HT1080 (cell line): Measurements from ENCODE around the gene INSC. TPM values are rescaled to one million over a fixed set of nuclear protein-coding genes. Genes with fewer than 3 reads are reported as not detected.

Experiments used
- DNase-seq: peaks from one replicate; pipeline ENCODE4 v3.0.0-alpha.2; 2015; ENCODE audit warnings: low read depth
- total RNA-seq: library from RNA; depleted of rRNA; stranded (reverse); fragments of >200 nt; shearing (Covaris generic); gene quantifications from 2 replicates; pipeline ENCODE4 v1.2.3, GENCODE V29; 2014

INSC gene
- total RNA-seq, 1 experiment from 2014 or later: 4.0 TPM

DNA sequence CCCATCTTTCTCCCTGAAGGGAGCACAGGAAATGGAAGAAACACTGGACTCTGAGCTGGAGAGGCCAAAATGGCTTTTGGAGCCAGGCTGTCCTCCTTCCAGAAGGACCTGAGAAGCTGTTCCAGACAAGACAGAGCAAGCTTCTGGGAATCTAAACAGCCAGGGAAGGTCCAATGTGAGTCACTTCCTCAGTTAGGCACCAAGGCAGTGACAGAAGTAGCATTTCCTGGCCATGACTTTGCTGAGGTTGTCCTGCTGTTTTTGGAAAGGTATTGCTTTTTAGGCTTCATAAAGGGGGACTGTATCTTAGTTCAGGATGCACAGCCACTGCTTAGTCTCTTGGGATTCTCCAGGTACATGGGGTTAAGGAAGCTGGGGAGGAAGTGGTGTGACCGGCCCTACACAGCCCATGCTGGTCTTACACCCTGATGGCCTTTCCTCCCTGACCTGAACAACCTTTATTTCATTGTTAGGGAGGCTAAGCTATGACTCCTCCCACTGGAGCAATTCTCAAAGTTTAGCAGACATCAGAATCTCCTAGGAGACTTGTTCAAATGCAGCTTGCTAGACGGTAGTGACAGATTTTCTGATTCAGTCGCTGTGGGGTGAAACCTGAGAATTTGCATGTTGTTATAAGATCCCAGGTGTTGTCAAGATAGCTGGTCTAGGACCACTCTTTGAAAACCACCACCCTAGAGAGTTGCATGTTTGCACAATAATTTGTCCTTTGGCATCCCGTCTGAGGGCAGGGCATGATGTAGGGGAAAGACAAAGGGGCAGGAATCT, 6.8 kb upstream of the INSC start:
- DNase-seq: peak; percentile 77

DNA sequence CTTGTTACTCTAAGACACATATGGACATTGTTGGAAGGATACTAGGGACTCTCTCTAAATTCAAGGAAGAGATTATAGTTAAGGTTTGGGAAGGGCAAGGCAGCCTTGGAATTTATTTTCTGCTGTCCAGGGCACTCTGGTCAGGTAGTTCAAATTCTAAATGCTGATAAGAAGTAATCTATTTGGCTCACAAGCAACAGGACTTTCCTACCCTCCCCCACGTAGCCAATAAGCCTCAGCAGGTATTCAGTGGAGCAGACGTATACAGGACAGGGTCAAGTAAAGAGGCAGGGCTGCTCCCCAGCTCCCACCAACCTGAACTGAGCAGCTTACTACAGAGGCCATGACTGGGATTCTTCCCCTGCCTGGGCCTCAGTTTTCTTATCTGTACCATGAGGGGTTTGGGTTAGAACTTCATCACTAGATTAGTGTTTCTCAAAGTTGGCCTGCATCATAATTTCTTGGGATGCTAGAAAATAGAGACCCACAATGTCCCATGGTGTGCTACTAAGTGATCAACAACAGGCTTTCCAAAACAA, 6.1 kb upstream of the INSC start:
- no peak for DNase-seq

DNA sequence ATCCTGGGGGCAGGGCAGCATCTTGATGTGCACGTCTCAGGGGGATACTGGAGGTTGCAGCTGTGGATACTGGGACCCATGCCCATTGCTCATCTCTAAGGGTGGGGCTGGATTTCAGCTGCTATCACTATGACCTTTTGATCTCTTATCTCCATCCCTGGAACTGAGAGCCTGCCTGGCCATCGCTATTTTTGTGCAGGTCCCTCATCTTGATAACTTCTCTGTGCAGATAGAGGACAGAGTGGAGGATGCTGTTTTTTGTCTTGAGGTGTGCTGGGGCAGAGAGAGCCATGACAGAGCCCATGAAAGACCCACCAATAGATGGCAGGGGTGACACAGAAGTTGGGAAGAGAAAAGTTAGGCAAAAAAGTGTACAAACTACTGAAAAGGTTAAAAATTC, 5.1 kb upstream of the INSC start:
- DNase-seq: no peak

DNA sequence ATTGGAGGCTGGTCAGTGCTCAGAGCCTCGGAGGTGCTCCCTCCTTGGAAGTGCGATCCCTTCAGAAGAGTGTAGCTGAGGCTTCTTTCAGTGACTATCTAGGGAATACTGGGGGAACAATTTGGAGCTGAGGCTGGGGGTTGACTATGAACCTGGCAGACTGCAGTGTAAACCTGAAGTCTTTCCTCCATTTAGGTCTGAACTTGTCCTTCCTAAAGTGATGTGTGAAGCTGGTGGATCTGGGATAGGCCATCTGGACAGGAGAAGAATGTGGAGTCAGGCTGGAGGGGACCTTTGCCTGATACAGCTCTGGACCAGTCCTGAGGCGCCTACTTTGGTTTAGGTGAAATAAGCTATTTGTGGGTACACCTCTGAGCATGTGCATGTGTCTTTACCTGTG, 3.5 kb upstream of the INSC start:
- no peak for DNase-seq

DNA sequence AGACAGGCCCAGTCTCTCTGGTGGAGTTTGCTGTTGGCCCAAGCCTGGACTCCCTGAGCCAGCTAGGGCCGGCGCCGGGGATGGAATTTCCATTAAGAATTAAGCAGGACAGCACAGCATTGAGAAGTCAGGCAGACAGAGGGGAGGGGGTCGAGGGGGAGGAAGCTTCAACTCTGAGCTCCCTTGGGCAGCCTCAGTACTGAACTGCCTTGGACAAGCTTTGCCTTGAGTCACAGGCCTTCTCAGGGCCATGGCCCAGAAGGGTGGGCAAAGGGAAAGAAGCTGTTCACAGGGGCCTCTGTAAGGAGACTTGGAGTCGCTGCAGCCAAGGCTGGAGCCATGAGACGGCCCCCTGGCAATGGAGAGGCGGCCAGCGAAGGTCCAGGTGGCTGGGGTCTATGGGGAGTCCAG, 2.6 kb upstream of the INSC start:
- no peak for DNase-seq

DNA sequence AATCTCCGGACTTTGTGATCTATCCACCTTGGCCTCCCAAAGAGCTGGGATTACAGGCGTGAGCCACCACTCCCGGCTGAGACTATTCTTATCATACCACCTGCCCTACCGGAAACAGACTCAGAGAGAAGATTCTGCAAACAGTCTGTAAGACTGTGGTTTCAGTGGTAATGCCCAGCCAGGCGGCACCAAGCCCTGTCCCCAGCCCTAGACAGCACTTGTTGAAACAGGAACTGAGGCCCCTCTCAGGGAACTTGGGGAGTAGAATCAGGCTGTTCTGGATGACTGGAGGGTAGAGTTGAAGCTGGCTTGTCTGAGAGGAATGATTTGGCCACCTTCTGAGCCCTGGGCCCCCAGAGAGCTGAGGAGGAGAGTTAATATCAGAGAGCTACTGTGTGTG, 1.3 kb upstream of the INSC start:
- DNase-seq: peak; percentile 44

DNA sequence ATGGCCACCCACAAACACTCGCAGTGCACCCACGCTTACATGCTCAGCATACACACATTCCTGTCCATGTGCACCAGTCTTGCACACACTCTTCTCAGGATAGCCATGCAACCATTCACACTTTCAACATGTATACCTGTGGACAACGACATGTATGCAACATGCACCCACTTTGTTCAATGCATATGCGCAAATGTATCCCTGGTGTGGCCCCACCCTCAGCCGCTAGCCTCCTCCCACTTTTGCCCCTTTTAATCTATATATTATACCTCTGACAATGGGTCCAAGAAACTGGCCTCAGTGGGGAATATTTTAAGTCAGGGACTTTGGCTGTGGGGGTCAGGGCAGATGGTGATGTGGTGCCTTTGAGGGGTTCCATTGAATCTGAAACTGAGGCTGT, 963 bp downstream of the INSC start:
- DNase-seq: no peak

DNA sequence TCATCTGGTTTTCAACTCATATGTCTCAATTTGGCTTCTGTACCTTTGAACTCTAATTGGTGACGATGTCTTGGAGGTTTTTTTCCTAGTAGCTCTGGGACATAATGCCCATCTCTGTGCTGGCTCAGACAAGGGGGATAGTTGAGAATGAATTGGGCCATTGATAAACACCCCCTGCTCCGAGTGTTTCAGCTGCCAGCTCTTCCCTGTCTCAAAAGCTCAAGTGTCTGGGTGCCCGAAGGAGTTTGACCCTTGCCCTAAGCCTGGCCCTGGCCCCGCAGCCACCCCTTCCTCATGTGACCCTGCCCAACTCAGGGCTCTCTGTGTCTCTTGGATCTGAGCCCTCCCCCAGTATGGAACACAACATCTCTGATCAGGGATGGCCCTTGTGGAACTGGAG, 3.0 kb downstream of the INSC start:
- DNase-seq: no peak

DNA sequence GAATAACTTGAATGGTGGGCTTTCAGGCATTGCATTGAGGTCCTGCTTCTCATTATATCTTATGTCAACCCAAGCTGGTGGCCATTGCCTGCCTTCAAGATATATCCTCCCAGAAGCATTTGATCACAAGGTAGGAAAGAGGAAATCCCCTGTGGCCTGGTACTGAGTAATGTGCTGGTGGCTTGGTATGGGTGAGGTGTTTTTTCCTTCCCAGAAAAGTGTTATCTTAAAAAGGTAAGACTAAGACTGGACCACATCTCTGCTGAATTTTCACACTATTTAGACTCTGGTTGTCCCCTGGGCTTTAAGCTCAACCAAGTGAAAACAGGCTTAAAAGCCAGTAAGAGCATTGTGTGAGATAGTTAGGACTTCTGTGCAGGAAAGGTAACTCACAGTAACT, 3.7 kb downstream of the INSC start:
- DNase-seq: no peak

GRCh38 chr11:15119352-15119751, 4.6 kb downstream of the INSC start:
- DNase-seq: no peak

GRCh38 chr11:15119826-15120225, 5.1 kb downstream of the INSC start:
- DNase-seq: peak; percentile 25

GRCh38 chr11:15123849-15124248, 9.1 kb downstream of the INSC start:
- DNase-seq: peak; percentile 96

GRCh38 chr11:15124528-15124927, 9.8 kb downstream of the INSC start:
- no peak for DNase-seq

DNA sequence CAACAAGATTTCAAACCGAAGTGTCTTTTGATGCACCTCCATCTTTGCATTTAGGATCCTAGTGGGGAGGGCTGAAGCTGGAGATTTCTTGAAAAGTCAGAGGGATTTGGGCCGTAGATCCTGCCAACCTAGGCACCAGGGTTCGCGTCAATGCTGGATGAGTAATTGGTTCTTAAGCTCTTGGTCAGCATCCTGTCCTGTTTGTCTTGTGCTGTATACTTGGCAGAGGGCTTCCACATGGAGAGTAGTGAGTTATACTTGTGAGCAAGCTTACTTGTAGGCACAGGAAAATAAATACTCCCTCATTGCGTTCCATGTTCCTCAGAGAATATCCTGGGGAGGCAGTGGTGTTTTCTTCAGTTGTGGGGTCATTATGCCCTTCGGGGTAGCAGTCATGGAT, 12.6 kb downstream of the INSC start:
- DNase-seq: peak; percentile 88

GRCh38 chr11:15128621-15129020, 13.9 kb downstream of the INSC start:
- DNase-seq: no peak

- no peak for DNase-seq
Observed at GRCh38 chr11:15136166-15136565, 21.4 kb downstream of the INSC start.

GRCh38 chr11:15139096-15139770, 24.5 kb downstream of the INSC start:
- DNase-seq: no peak

DNA sequence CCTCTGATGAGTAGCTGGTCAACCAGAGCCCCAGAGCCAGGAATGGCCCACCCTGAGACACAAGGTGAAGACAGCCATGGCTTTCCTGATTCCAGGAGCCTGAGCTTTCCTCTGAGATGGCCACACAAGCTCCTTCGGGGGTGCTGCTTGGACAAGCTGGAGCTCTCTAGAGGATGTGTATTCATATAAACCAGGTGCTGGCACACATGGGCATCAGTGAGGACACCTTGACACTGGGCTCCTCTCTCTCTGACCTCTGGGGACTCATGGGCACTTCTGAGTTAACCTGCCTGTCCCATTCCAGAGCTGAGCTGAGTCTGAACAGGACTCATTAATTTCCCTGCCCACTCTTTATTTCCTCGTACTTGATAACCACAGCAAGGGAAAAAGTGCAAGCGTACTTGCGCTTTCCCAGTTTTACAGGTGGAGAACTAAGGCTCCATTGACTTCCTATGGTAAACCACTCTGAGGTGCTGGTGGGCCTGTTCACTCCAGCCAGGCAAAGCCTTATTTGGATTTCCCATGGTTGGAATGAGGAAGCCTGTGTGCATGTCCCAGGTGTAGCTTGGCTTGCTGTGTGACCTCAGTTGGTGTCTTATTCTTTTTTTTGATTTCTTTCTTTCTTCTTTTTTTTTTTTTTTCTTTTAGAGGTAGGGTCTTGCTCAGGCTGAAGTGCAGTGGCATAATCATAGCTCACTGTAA, 25.4 kb downstream of the INSC start:
- no peak for DNase-seq

DNA sequence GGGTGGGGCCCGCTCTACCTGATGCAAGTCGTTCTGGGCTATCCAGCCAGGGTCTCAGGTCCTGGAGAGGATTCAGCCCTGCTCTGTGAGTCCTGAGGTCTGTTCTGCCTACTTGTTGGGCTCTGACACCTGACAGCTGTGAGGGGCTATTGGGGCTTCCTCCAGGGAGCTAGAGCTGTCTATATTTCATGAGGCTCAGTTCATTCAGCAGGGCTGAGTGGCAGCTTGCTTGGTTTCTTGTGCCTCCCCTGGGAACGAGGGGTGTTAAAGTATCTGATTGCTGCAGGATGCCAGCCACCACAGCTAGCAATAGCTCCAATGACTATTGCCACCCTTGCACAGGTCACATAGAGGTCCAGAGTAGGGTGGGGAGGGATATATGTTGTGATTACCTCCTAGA, 26.7 kb downstream of the INSC start:
- DNase-seq: no peak

DNA sequence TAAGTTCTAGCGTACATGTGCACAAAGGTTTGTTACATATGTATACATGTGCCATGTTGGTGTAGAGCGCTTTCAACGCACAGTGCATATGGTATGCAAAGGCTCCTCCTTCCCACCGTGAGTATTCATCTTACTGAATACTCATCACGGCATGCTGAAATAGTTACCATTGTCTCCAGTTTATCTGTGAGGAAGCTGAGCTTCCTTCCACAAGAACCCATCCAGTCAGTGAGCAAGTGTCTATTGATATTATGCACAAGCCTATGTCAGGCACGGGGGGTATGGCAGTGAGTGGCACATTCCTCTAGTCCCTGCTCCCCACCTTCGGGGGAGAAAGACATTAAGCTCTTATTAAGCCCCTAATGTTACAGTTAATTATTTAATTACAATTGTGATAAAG, 28.1 kb downstream of the INSC start:
- DNase-seq: no peak

DNA sequence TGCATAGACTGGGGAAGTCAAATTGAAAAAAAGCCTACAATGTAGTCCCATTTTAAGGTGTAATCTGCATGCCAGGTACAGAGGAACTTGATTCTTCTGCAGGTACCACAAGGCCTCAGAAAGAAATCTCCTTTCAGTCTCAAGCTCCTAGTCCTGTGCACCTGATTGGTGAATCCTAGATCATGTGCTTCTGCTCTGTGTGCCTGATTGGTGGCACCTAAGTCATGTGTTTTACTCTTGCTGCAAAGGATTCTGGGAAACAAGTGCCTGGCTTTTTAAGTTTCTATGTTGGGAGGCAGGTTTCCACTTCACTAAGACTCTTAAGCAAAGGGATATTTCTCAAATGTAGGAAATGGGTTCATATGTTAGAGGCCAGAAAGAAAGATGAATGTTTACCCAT, 29.1 kb downstream of the INSC start:
- DNase-seq: no peak

DNA sequence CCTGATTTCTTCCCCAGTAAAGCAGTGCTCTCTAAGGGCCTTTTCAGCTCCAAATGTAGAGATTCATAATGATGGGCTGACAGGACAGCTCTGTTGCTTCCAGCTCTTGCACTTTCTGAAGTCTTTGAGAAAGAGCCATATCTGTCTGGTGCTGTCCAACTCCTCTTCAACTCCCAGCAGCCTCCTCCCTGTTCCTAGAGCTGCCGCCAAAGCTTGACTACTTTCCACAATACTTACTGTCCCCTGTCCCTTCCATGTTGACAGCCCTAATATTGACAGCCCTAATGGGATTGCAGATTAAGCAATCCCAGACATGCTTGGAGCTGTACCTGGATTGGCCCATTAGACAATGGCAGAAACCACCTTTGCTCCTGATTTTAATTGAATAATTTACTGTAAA, 29.6 kb downstream of the INSC start:
- DNase-seq: no peak
